GM19240 (cell line): Measurements from ENCODE around the gene SNX9.

Experiments used
- DNase-seq: peaks from one replicate; pipeline ENCODE4 v3.0.0; 2011; ENCODE audit warnings: low spot score; ENCODE audit not compliant: insufficient read length

Gene SNX9

DNA sequence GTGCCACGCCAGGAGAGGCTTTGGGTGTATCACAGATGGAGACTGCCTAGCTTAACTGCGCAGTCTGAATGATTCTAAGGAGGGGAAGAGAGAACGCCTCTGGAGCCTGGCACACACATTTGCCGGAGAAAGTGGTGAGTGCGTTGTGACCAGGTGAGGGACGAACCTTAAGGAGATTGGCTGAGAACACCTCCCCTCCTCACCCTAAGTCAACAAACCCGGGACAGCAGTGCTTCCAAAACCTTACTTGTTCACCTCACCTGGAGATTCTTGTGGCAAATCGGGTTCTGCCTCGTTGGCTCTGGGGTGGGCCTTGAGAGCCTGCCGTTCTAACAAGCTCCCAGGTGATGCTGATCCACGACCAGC, 168.0 kb downstream of the SNX9 start:
- no peak for DNase-seq

DNA sequence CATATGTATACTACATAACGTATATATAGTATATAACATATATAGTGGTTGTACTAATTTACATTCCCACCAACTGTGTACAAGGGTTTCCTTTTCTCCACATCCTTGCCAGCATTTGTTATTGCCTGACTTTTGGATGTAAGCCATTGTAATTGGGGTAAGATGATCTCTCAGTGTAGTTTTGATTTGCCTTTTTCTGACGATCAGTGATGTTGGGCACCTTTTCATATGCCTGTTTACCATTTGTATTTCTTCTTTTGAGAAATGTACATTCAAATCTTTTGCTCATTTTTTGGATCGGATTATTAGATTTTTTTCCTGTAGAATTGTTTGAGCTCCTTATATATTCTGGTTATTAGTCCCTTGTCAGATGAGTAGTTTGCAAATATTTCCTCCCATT, 170.0 kb downstream of the SNX9 start:
- DNase-seq = no peak

DNA sequence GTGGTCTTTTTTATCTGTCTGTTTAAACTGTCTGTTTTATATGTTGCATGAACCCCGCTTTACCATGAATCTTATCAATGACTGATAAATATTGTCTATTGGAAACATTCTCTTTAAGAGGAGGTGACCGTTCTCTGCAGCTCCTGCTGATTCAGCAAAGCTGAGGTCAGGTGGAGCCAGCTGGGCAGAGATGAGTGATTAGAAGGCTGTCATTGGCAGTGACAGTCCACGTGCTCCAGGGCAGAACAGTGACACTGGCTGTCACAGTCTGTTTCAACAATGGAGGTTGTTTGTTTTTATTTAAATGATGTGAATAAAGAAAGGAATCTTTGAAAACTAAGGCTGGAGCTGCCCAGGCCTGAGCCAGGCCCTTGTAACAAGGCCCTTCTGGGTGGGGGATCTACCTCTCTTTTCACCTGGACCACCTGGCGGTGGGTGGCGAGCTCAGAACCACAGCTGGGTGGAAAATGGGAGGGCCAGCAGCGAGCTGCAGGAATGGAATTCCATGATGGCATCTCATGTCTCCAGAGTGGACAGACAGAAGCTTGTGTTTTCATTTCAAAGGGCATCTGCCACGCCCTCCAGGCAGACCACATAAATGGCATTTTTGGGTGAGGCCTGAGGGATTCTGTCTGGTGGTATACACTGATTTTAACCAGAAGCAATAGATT, 171.2 kb downstream of the SNX9 start:
- DNase-seq = no peak
